Natural killer cell (primary cell): ENCODE results near the gene ANKRD13D. TPM values are rescaled to one million over a fixed set of nuclear protein-coding genes. Genes with fewer than 3 reads are reported as not detected.

ENCODE experiments used
- ATAC-seq, 3 donors: fragments of 150-1000 bp in 2 of 3; fragments of 200-7000 bp in 1 of 3; cut with Tn5 transposase; 1 replicate in 1 of 3; 2 replicates in 2 of 3; pipeline ENCODE4 v1.10.0; 2021; ENCODE audit warnings: mild to moderate bottlenecking in 2 of 3, moderate library complexity in 2 of 3
- DNase-seq, 2 donors: peaks; one replicate each; pipeline versions ENCODE4 v3.0.0 to v3.0.0-alpha.2; 2013 to 2021; ENCODE audit warnings: mixed read lengths in 1 of 2
- H3K27ac ChIP-seq: one replicate; pipeline ENCODE4 v1.5.1; 2013; ENCODE audit warnings: mild to moderate bottlenecking, low read length
- H3K27me3 ChIP-seq: one replicate; pipeline ENCODE4 v1.6.1; 2013; ENCODE audit warnings: low read length; ENCODE audit not compliant: control insufficient read depth, insufficient read depth
- H3K36me3 ChIP-seq: one replicate; pipeline ENCODE4 v1.6.1; 2013; ENCODE audit warnings: low read length; ENCODE audit not compliant: control insufficient read depth, insufficient read depth
- H3K4me1 ChIP-seq: one replicate; pipeline ENCODE4 v1.6.1; 2013; ENCODE audit warnings: low read length; ENCODE audit not compliant: control insufficient read depth, insufficient read depth
- H3K4me3 ChIP-seq: one replicate; pipeline ENCODE4 v1.5.1; 2013; ENCODE audit warnings: low read length
- H3K9me3 ChIP-seq: one replicate; pipeline ENCODE4 v1.6.1; 2013; ENCODE audit warnings: low read length; ENCODE audit not compliant: control insufficient read depth, insufficient read depth
- H3K27ac Mint-ChIP-seq, 2 donors: one replicate each; pipeline ENCODE4 v1.8.0; 2022; ENCODE audit warnings: mild to moderate bottlenecking in 2 of 2, mixed read lengths in 2 of 2, moderate library complexity in 1 of 2
- H3K27me3 Mint-ChIP-seq, 2 donors: one replicate each; pipeline ENCODE4 v1.8.0; 2022; ENCODE audit warnings: low read depth in 2 of 2, mixed read lengths in 2 of 2
- H3K36me3 Mint-ChIP-seq: one replicate; pipeline ENCODE4 v1.8.0; 2022; ENCODE audit warnings: mixed read lengths
- H3K4me1 Mint-ChIP-seq, 2 donors: one replicate each; pipeline ENCODE4 v1.8.0; 2022; ENCODE audit warnings: mixed read lengths in 2 of 2
- H3K4me3 Mint-ChIP-seq: one replicate; pipeline ENCODE4 v1.8.0; 2022; ENCODE audit warnings: mild to moderate bottlenecking, moderate library complexity, mixed read lengths
- H3K9me3 Mint-ChIP-seq, 2 donors: one replicate each; pipeline ENCODE4 v1.8.0; 2022; ENCODE audit warnings: mixed read lengths in 2 of 2
- CTCF ChIP-seq: fragments of 200-600 bp; IDR thresholded peaks from one replicate; pipeline ENCODE4 v1.8.0; 2022; ENCODE audit warnings: antibody characterized with exemption
- WGBS: methylation state at CpG from one replicate; pipeline ENCODE4 v1.1.7; 2013; ENCODE audit warnings: missing lambda C conversion rate; ENCODE audit not compliant: insufficient coverage; 5-methylcytosine and 5-hydroxymethylcytosine counted together
- intact Hi-C: fragments of 100-400 bp; cut with micrococcal nuclease; formaldehyde crosslinking; loops from one replicate; pipeline ENCODE4 v1.14.2; 2022
- total RNA-seq, 4 donors: library from RNA; stranded (reverse); fragments of 120-200 nt in 1 of 4; gene quantifications; one replicate each; pipeline versions ENCODE4 v1.2.3 to v1.2.4, GENCODE V29; 2013 to 2022

The ANKRD13D gene
- total RNA-seq, 3 donors from 2014 or later (not counting 1 experiment from before 2014, with no cell fraction given), result 212 to 316 (median 231) TPM

- intact Hi-C loops, result loop anchor here (1.0 to 5.0 kb wide), 5 partner anchors 8 to 238 kb away; partner anchors contain the start of genes CDK2AP2, CLCF1 and PITPNM1
- H3K27me3 Mint-ChIP-seq, result no peaks in the 10 kb centered on the region
- peak overlapping the region; percentile 96 to 97 for H3K27ac Mint-ChIP-seq
- Histone ChIP-seq H3K4me1 (peaks cover 75% of the 10 kb centered on the region), H3K9me3 (no peaks in the 10 kb centered on the region), H3K4me3 (peak overlapping the region; percentile 91), H3K27ac (peak overlapping the region; percentile 95), H3K36me3 (peaks cover 34% of the 10 kb centered on the region), H3K27me3 (no peaks in the 10 kb centered on the region)
- TF ChIP-seq CTCF, result no peak
- DNase-seq, result no peak
- no peaks in the 10 kb centered on the region for H3K9me3 Mint-ChIP-seq
- 23% methylated on average over 13 of the region's 13 CpGs for WGBS
- no peaks in the 10 kb centered on the region for H3K36me3 Mint-ChIP-seq
- peak overlapping the region; percentile 97 for H3K4me3 Mint-ChIP-seq
- no peak for ATAC-seq
- H3K4me1 Mint-ChIP-seq, result peaks cover 65 to 77% of the 10 kb centered on the region in 2 donors
Measured at GRCh38 chr11:67268962-67269268, 20.2 kb upstream of the ANKRD13D start.

DNA sequence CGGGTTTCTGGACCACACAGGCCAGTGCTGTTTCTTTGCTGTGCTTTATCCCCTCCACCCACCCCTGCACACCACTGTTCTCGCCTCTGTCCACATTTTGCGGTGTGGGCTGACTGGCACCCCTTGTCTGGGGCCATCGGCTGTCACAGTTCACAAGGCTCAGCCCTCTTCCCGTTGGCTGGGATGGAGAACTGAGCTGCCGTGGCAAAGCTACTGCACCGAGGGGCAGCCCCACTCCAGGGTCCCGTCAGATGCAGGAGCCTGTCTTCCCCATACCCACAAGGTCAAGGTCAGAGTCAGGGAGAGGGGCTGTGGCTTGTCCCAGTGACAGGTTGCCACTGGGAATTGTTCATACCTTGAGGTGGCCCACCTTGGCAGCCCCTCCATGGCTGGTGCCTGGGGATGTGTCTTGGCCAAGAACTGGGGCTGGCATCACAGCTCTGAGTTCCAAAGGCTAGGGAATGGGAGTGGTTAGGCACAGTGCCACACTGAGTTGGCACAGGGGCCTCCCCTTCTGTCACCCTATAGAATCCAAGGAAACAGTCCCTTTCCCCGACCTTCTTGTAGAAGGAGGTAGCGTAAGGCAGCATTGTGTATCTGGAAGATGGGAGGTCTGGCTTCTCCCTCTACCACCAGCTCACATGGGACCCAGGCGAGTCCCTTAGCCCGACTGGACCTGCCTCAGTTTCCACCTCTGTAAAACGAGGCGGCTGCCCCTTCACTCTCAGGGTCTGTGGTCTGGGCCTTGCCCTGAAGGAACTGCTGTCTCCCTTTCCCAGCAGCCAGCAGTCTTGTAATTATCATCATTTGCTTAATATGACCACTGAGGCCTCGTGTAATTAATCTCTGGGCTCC is 19.5 kb upstream of the ANKRD13D start:
- Histone ChIP-seq H3K27ac (peak overlapping the region; percentile 95), H3K4me1 (peaks cover 82% of the 10 kb centered on the region), H3K36me3 (peaks cover 35% of the 10 kb centered on the region), H3K4me3 (peak overlapping the region; percentile 91), H3K27me3 (no peaks in the 10 kb centered on the region), H3K9me3 (no peaks in the 10 kb centered on the region)
- Mint-ChIP-seq H3K4me1 (peaks cover 70 to 76% of the 10 kb centered on the region in 2 donors), H3K9me3 (no peaks in the 10 kb centered on the region), H3K27me3 (no peaks in the 10 kb centered on the region), H3K4me3 (peak overlapping the region; percentile 97), H3K27ac (peak overlapping the region; percentile 96 to 97), H3K36me3 (no peaks in the 10 kb centered on the region)
- 6% methylated on average over 13 of the region's 15 CpGs for WGBS
- no peak for TF ChIP-seq CTCF
- ATAC-seq (peak in 2 of 3 donors; percentile 2 to 35), DNase-seq (peak; percentile 49 to 52)
- intact Hi-C loops, result loop anchor here (2.0 to 5.0 kb wide), 3 partner anchors 29 to 238 kb away; partner anchors contain the start of genes CDK2AP2, CLCF1 and PITPNM1

DNA sequence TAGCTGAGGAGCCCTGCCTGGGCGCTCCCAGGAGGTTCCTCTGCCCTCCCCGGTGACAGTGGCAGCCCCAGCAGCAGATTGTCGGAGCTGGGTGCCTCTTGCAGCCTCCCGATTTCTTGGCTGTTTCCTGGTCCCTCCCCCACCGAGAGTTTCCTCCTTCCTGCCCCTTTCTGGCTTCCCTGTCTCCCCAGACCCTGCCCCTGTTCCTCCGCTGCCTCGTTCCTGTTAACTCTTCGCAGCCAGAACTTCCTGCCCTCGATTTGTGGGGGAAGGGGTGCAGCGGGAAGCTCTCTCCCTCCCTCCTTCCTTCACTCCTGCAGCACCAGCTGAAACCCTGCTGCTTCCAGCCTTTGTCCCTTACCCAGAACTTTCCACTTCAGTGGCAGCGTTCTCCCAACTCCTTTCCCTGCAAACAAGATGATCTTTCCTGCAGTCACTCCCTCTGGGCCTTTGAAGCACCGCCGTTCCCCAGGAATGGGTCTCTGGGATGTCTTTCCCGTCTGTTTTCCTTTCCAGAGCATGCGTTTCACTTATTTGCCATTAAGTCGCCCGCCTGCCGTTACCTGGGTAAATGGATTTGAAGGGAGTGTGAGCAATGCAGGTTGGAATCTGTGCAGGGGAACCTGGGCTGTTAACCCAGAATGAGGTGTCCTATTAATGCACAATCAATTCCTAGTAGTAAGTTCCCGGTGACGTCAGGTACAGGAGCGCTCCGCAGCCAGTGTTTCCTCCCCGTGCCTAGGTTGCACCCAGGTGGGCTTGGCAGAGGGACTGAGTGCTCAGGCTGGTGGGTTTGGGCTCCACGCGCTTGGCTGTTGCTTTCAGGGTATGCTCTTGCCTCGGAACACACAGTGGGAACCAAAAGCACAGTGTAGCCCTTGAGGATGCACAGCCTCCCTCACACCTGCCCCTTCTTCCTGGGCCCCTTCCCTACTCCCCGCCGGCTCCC is 18.6 kb upstream of the ANKRD13D start:
- ATAC-seq, result no peak
- Histone ChIP-seq H3K27me3 (no peaks in the 10 kb centered on the region), H3K27ac (peak overlapping the region; percentile 95), H3K36me3 (peaks cover 42% of the 10 kb centered on the region), H3K4me3 (peak overlapping the region; percentile 30), H3K9me3 (no peaks in the 10 kb centered on the region), H3K4me1 (peaks cover 90% of the 10 kb centered on the region)
- Mint-ChIP-seq H3K4me3 (peak overlapping the region; percentile 97), H3K9me3 (no peaks in the 10 kb centered on the region), H3K27me3 (no peaks in the 10 kb centered on the region), H3K4me1 (peaks cover 73 to 74% of the 10 kb centered on the region in 2 donors), H3K27ac (peak overlapping the region; percentile 96 to 97), H3K36me3 (no peaks in the 10 kb centered on the region)
- TF ChIP-seq CTCF, result no peak
- DNase-seq, result peak in 1 of 2 donors; percentile 51
- 18% methylated on average over 27 of the region's 28 CpGs for WGBS
- intact Hi-C loops, result no loop called here
